Calu3 (cell line): ENCODE measurements around the gene LHFPL6. TPM values are rescaled to one million over a fixed set of nuclear protein-coding genes. Genes with fewer than 3 reads are reported as not detected.

Source experiments
- BruUV-seq: library from RNA; stranded (reverse); fragments of 400-500 nt; replicated peaks from 2 replicates; lab custom pipeline; 2021; lab: Mats Ljungman, UMichigan
- CTCF ChIA-PET: fragments of 300-600 bp; sonication (Branson Sonifier 250); formaldehyde crosslinking; loops from one replicate; lab custom pipeline; 2022; ENCODE audit warnings: antibody characterized with exemption; lab: Charles Lee
- DNase-seq: peaks from one replicate; pipeline ENCODE4 v3.0.0; 2022
- H3K27ac Mint-ChIP-seq: one replicate; pipeline ENCODE4 v1.8.0; 2022; ENCODE audit warnings: mixed read lengths; ENCODE audit not compliant: unreplicated experiment
- H3K27me3 Mint-ChIP-seq: one replicate; pipeline ENCODE4 v1.8.0; 2022; ENCODE audit warnings: mixed read lengths; ENCODE audit not compliant: unreplicated experiment
- H3K36me3 Mint-ChIP-seq: one replicate; pipeline ENCODE4 v1.8.0; 2022; ENCODE audit warnings: mild to moderate bottlenecking, moderate library complexity, mixed read lengths; ENCODE audit not compliant: insufficient read depth, unreplicated experiment
- H3K4me1 Mint-ChIP-seq: one replicate; pipeline ENCODE4 v1.8.0; 2022; ENCODE audit warnings: mild to moderate bottlenecking, low read depth, mixed read lengths; ENCODE audit not compliant: unreplicated experiment
- H3K4me3 Mint-ChIP-seq: one replicate; pipeline ENCODE4 v1.8.0; 2022; ENCODE audit warnings: mild to moderate bottlenecking, low read depth, moderate library complexity, mixed read lengths; ENCODE audit not compliant: unreplicated experiment
- H3K9me3 Mint-ChIP-seq: one replicate; pipeline ENCODE4 v1.8.0; 2022; ENCODE audit warnings: low read depth, mixed read lengths; ENCODE audit not compliant: unreplicated experiment
- CTCF ChIP-seq: fragments of 200-600 bp; IDR thresholded peaks from one replicate; pipeline ENCODE4 v1.8.0; 2022; ENCODE audit warnings: antibody characterized with exemption; ENCODE audit not compliant: unreplicated experiment
- intact Hi-C: fragments of 100-400 bp; cut with micrococcal nuclease; formaldehyde crosslinking; loops from one replicate; pipeline ENCODE4 v1.10.0; 2022; ENCODE audit not compliant: unreplicated experiment
- total RNA-seq: library from RNA; stranded (reverse); gene quantifications from 2 replicates; pipeline ENCODE4 v1.2.3, GENCODE V29; 2022

LHFPL6 gene
- total RNA-seq, 1 experiment from 2014 or later, result not detected

GRCh38 chr13:39605677-39606320, 2.8 kb upstream of the LHFPL6 start:
- intact Hi-C loops, result no loop called here
- no peak for TF ChIP-seq CTCF
- CTCF ChIA-PET, result interaction anchor here (1.7 kb wide), 1 partner anchor 10 kb away, joined by 3 read pairs; no protein-coding TSS in a partner anchor

GRCh38 chr13:39604756-39605155, 1.8 kb upstream of the LHFPL6 start:
- DNase-seq, result no peak
- H3K27ac Mint-ChIP-seq, result no peak overlapping the region
- CTCF ChIA-PET, result interaction anchor here (1.7 kb wide), 1 partner anchor 11 kb away, joined by 3 read pairs; no protein-coding TSS in a partner anchor
- no peak overlapping the region for H3K4me3 Mint-ChIP-seq
- H3K27me3 Mint-ChIP-seq, result peaks cover 42% of the 10 kb centered on the region
- no peaks in the 10 kb centered on the region for H3K4me1 Mint-ChIP-seq
- peaks cover 14% of the 10 kb centered on the region for H3K36me3 Mint-ChIP-seq
- no TSS peak for BruUV-seq
- intact Hi-C loops, result no loop called here
- no peak for TF ChIP-seq CTCF
- H3K9me3 Mint-ChIP-seq, result no peaks in the 10 kb centered on the region

More at GRCh38 chr13:39605677-39606320, 2.8 kb upstream of the LHFPL6 start:
- BruUV-seq, result no TSS peak
- H3K4me3 Mint-ChIP-seq, result no peak overlapping the region
- H3K4me1 Mint-ChIP-seq, result no peaks in the 10 kb centered on the region
- no peaks in the 10 kb centered on the region for H3K9me3 Mint-ChIP-seq
- H3K27ac Mint-ChIP-seq, result no peak overlapping the region
- H3K36me3 Mint-ChIP-seq, result peaks cover 14% of the 10 kb centered on the region
- no peak for DNase-seq
- peaks cover 39% of the 10 kb centered on the region for H3K27me3 Mint-ChIP-seq

- CTCF ChIA-PET, result interaction anchor here (0.6 kb wide), 1 partner anchor 83 kb away, joined by 4 read pairs; no protein-coding TSS in a partner anchor
- TF ChIP-seq CTCF, result no peak
- no peak overlapping the region for H3K27ac Mint-ChIP-seq
- H3K27me3 Mint-ChIP-seq, result peaks cover 36% of the 10 kb centered on the region
- intact Hi-C loops, result no loop called here
- no peak for DNase-seq
- peaks cover 14% of the 10 kb centered on the region for H3K36me3 Mint-ChIP-seq
- H3K4me1 Mint-ChIP-seq, result no peaks in the 10 kb centered on the region
- H3K4me3 Mint-ChIP-seq, result peak overlapping the region; percentile 67
- H3K9me3 Mint-ChIP-seq, result no peaks in the 10 kb centered on the region
- BruUV-seq, result no TSS peak
Measured at GRCh38 chr13:39603424-39603947, 493 bp upstream of the LHFPL6 start.

GRCh38 chr13:39602277-39602613, 748 bp downstream of the LHFPL6 start:
- DNase-seq, result no peak
- intact Hi-C loops, result no loop called here
- Mint-ChIP-seq H3K27me3 (peaks cover 26% of the 10 kb centered on the region), H3K36me3 (peaks cover 14% of the 10 kb centered on the region), H3K4me3 (peak overlapping the region; percentile 67), H3K27ac (no peak overlapping the region), H3K4me1 (no peaks in the 10 kb centered on the region), H3K9me3 (no peaks in the 10 kb centered on the region)
- BruUV-seq, result no TSS peak
- CTCF ChIA-PET, result interaction anchor here (1.1 kb wide), 1 partner anchor 14 kb away, joined by 3 read pairs; no protein-coding TSS in a partner anchor
- no peak for TF ChIP-seq CTCF
